HG03571 (cell line): ENCODE data around the gene ZNF491.
"Not testable (repeated sequence)": the region's sequence is repeated elsewhere in the genome, so short reads cannot be mapped to it uniquely, and the experiment has no call there.

Source experiments
- ATAC-seq: cut with Tn5 transposase; IDR thresholded peaks from one replicate; pipeline ENCODE4 v1.9.1; 2021; ENCODE audit not compliant: unreplicated experiment

ZNF491 gene

DNA sequence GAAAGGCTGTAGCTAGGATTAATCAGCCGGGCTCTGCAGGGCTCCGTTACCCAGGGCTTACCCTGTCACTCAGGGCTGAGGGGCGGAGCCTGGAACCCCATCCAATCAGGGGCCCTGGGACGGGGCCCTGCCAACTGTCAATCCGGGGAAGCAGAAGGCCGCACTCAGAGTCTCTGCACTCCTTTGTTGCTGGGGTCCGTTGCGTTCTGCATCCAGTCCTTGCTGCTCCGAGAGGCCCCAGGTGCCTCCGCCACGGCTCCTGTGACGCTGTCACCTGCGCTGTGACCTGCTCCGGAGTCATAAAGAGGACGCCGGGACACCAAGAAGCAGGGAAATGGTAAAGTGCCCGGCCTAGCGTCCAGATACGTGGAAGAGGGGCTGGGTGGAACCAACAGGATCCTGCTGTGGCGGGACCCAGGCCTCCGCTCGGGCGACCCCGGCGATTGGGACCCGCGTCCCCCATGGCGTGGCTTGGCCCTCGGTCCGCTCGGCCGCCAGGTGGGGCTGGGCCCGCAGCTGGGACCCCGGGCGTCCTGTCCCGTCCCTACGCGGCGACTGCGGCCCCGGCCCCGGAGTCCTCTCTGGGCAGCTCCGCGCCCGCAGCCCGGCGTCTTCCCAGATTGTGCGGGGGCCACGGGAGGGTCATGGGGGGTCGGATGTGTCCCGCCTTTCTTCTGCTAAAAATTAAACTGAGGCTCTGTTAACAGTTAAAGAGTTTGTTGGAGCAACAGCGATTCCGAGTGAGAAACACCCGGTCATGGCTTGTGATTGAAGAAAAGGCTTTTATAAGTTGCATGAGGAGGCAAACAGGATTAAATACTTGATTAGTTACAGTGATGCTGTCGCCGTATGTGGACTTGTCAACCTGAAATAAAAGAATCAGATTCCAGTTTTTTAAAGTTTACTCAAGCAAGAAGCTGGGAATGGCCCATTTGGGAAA, at the start of gene ZNF491:
Gene ZNF491 (plus strand): TSS at position 133 of the 940 bp plus-strand sequence. CDS start 7,431 bp downstream, outside the sequence.
- peak; percentile 61 for ATAC-seq

DNA sequence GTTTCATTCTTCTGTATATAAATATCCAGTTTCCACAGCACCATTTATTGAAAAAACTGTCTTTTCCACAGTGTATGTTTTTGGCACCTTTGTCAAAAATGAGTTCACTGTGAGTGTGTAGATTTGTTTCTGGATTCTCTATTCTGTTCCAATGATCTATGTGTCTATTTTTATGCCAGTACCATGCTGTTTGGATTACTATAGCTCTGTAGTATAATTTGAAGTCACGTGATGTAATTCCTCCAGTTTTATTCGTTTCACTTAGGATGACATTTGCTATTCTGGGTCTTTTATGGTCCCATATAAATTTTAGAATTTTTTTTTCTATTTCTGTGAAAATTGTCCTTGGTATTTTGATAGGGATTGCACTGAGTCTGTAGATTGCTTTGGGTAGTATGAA, 48.6 kb upstream of the ZNF491 start:
- ATAC-seq = no peak

DNA sequence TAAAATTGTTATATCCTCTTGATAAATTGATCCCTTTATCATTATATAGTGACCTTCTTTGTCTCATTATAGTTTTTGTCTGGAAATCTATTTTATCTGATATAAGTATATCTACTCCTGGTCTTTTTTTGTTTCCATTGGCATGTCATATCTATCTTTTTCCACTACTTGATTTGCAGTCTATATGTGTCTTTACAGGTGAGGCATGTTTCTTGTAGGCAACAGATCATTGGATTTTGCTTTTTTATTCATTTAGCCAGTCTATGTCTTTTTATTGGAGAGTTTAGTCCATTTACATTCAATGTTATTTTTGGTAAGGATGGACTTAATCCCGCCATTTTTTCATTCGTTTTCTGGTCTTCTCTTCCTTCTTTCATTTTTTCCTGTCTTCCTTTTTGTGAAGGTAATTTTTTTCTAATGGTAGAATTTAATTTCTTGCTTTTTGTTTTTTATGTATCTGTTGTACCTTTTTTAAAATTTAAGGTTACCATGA, 46.0 kb upstream of the ZNF491 start:
- no peak for ATAC-seq

DNA sequence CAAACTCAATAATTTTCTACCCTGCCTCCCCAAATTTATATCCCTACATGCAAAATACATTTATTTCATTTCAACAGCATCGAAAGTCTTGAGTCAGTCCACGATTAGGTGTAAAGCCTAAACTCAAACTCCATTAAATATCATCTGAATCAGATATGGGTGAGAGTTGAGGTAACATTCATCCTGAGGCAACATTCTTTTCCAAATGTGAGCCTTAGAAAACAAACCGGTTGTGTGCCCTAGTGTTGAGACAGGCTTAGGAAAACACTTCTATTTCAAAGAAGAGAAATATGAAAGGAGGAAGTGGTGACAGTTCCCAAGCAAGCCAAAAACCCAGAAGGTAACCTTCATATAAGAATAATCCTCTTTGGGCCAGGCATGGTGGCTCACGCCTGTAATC, 43.7 kb upstream of the ZNF491 start:
- ATAC-seq = no peak

DNA sequence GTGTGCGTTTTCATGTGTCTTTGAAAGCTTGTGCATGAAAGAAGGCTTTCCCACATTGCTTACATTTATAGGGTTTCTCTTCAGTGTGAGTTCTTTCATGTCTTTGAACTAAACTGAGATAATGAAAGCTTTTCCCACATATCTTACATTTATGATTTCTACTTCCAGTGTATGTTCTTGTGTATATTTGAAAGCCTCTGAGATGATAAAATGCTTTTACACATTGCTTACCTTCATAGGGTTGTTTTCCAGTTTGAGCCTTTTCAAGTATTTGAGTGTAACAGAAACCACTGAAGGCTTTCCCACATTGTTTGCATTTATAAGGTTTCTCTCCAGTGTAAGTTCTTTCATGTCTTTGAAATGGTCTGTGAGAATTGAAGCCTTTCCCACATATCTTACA, 41.4 kb upstream of the ZNF491 start:
- no peak for ATAC-seq

DNA sequence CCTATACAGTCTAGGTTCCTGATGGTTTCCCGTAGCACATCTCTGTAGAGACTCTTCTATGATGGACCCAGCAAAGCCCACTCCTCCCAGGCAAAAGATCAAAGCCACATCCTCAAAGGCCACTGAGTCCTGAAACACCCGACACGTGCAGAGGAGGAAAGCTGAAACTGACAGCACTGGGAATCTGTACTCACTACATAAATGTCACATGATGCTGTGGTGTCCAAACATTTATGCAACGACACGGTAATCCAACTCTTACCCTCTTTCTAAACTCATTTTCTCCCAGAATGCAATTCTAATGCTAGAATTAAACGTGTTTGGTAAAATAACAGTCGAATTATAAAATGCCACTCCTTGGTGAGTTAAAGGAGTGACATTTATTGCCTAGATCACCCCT, 38.5 kb upstream of the ZNF491 start:
- ATAC-seq = no peak

DNA sequence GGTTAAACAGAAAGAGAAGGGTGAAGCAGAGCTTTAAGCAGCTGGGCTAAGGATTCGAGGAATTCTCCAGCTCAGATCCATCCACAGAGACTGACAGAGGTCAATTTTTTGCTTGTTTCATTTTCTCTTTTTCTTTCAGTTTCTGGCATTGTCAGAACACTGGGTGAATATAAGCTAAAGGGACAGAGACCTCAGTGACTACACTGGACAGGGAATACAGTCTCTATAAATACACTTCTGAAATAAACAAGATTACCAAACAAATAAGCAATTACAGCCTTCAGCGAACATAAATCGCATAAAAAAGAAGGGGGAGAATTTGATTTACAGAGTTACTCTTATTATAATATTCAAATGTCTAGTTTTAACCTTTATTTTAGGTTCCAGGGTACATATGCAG, 35.2 kb upstream of the ZNF491 start:
- ATAC-seq = no peak

DNA sequence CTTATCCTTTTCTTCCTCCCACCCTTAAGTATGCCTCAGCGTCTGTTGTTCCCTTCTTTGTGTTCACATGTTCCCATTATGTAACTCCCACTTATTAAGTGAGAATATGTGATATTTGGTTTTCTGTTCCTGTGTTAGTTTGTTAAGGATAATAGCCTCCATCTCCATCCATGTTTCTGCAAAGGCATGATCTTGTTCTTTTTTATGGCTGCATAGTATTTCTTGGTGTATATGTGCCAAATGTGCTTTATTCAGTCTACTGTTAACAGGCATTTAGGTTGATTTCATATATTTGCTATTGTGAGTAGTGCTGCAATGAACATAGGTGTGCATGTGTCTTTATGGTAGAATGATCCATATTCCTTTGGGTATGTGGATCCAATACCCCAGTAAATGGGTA, 34.7 kb upstream of the ZNF491 start:
- ATAC-seq = no peak

DNA sequence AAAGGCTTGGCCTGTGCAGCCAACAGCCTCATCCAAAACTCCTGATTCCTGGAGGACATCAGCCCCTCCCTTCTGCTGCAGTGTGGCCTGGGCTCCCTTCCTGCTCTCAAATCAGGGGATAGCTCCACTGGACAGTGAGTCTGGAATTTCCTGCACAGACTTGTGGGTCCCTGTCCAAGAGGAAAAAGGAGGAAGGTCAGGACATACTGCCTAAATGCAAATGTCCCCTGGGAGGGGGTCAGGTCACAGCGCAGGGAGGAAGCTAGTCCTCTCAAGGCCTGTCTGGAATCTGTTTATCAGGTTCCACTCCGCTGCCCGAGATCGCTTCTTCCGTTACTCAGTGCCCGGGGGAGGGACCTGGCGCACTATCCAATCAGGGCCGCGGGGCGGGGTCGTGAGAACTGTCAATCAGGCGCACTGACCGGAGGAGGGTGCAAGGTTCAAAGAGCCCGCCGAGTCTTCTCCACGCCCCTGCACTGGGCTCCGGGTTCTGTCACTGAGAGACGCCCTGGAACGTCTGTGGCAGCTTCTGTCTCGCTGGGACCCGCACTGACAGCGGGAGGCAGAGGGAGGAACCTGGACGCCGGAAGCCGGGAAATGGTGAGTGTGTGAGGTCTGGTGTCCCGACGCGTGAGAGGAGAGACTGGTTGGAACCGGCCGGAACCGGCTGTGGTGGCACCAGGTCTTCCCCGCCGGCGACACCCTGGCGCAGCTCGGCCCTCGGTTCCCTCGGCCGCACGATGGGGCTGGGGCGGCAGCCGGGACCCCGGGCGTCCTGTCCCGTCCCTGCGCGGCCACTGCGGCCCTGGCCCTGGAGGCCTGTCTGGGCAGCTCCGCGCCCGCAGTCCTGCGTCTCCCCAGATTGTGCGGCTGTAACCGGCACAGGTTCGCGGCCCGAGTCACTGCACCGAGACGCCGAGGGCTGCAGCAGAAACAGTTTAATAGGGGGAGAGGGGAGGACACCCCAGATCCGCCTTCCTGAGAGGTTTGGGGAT, 31.4 kb upstream of the ZNF491 start, which contains the start of gene ZNF441:
Gene ZNF441 (plus strand): TSS at position 404 of the 995 bp plus-strand sequence. CDS start 194 bp downstream, at position 598.
- peak; percentile 75 for ATAC-seq

DNA sequence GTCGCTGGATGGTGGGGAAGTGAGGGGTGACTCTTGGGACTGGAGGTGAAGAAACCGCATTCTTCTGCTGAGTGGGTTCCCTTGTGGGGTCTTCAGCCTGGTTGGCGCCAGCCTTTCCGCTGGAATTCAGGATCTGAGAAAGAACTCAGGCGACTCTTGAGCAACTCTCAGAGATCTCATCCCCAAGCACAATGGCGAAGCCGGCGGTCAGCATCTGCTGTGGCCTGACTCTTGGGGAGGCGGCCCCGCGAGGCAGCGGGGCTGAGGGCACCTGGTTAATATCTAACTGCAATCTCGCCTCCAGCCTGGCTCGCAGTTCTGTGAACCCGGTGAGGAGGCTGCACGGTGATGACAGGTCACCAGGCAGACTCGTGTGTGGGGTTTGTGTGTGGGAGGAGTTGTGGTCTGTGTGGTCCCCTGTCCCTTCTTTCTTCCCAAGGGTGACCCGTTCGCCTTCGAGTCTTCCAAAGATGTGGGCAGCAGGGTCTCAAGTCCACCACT, 30.6 kb upstream of the ZNF491 start:
- ATAC-seq = peak; percentile 33

DNA sequence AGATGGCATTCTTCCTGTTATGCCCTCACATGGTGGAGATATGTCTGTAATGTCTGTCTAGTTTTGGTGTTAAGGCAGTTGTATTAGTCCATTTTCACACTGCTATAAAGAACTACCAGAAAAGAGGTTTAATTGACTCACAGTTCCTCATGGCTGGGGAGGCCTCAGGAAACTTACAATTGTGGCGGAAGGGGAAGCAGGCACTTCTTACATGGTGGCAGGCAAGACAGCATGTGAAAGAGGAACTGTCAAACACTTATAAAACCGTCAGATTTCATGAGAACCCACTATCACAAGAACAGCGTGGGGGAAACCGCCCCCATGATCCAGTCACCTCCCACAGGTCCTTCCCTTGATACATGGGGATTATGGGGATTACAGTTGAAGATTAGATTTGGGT, 28.3 kb upstream of the ZNF491 start:
- ATAC-seq = no peak

DNA sequence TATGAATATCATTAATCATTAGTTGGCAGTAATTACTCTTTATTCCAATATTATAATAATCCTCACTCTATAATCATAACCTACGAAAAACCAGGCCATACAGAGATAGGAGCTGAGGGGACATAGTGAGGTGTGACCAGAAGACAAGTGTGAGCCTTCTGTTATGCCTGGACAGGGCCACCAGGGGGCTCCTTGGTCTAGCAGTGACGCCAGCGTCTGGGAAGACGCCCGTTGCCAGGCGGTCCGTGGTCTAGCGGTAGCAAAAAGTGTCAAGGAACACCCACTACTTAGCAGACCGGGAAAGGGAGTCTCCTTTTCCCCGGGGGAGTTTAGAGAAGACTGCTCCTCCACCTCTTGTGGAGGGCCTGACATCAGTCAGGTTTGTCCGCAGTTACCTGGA, 26.8 kb upstream of the ZNF491 start:
- ATAC-seq = not testable (repeated sequence)

DNA sequence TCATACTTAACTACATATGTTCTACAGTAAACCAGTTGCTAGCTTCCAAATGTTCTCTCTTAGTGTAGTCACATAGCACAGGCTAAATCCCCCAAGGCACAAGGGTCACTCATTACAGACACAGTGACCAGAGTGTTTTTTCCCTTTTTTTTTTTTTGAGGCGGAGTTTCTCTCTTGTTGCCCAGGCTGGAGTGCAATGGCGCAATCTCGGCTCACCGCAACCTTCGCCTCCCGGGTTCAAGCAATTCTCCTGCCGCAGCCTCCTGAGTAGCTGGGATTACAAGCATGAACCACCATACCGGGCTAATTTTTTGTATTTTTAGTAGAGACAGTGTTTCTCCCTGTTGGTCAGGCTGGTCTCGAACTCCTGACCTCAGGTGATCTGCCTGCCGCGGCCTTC, 21.7 kb upstream of the ZNF491 start:
- ATAC-seq = not testable (repeated sequence)

DNA sequence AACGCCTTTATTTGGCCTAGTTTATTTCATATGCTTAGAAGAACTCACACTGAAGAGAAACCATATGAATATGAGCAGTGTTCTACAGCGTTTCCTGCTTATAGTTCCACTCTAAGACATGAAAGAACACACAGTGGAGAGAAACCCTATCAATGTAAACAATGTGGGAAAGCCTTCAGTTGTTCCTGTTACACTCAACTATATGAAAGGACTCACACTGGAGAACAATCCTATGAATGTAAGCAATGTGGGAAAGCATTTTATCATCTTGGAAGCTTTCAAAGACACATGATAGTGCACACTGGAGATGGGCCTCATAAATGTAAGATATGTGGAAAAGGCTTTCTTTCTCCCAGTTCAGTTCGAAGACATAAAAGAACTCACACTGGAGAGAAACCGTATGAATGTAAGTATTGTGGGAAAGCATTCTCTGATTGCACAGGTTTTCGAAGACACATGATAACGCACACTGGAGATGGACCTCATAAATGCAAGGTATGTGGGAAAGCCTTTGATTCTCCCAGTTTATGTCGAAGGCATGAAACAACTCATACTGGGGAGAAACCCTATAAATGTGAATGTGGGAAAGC, 17.8 kb upstream of the ZNF491 start:
- no peak for ATAC-seq

DNA sequence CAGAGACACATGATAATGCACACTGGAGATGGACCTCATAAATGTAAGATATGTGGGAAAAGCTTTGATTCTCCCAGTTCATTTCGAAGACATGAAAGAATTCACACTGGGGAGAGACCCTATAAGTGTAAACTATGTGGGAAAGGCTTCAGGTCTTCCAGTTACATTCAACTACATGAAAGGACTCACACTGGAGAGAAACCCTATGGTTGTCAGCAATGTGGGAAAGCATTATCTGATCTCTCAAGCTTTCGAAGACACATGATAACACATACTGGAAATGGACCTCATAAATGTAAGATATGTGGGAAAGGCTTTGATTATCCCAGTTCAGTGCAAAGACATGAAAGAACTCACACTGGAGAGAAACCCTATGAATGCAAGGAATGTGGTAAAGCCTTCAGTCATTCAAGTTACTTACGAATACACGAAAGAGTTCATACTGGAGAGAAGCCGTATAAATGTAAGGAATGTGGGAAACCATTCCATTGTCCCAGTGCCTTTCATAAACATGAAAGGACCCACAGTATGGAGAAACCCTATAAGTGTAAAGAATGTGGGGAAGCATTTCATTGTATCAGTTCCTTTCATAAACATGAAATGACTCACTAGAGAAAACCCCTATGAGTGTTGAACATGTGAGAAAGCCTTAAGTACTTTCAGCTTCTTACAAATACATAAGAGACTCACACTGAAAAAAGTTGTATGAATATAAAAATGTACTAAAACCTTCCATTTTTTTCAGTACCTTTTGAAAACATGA, 16.8 kb upstream of the ZNF491 start:
- no peak for ATAC-seq

DNA sequence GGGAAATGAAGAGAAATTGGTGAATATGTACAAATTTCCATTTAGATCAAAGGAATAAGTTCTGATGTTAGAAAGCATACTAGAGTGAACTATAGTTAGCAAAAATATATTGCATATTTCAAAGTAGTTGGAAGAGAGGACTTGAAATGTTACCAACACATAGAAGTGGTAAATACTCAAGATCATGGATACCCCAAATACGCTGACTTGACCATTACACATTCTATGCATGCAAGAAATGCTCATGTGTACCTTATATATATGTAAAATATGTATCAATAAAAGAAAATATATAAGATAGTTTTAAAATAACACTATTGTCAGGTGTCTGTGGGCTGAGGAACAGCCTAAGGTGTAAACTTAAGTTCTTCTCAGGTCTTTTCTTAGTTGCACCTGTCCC, 14.6 kb upstream of the ZNF491 start:
- ATAC-seq = no peak

DNA sequence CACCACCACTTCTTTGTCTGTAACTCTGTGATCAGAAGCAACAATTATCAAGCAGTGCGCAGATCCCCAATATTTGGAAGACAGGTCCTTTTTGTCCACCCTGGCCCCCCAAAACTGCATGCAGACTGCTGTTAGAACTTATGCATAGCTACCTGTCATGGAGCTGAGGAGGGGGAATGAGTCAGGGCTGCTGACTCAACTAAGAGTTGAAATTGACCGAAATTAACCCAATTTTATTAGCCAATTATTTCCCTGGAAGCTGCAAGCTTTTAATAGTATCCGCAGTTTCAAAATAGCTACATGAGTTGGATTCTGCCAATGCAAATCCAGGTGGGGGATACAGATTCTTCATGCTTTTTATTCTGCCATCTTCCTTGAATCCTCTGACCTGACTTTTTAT, 14.0 kb upstream of the ZNF491 start:
- no peak for ATAC-seq

DNA sequence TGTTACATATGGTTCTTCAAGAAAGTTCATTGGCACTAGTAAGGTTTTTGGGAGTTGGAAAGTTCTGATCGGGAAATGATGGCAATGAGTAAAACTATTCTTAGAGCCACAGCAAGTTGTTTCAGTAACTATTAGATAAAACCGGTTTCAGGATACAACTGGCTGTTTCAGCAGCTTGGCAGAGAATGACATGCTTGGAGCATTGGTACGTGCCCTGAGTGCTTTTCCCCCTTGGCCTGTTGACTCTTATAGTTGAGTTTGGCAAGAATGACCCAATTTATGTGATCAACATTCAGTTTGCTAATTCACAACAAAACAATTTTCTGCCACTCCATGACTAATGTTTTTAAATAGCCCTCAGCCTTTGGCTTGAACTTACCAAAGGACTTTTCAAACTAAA, 10.8 kb upstream of the ZNF491 start:
- no peak for ATAC-seq

DNA sequence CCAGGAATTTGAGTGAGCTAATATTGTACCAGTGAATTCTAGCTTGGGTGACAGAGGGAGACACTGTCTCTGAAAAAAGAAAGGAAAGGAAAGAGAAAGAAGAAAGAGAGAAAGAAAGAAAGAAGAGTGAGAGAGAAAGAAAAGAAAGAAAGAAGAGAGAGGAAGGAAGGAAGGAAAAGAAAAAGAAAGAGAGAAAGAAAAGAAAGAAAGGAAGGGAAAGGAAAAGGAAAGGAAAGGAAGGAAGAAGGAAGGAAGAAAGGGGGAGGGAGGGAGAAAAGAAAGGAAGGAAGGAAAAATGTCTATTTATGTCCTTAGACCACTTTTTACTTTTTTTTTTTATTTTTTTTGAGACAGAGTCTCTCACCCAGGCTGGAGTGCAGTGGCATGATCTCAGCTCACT, 5.4 kb upstream of the ZNF491 start:
- no peak for ATAC-seq

DNA sequence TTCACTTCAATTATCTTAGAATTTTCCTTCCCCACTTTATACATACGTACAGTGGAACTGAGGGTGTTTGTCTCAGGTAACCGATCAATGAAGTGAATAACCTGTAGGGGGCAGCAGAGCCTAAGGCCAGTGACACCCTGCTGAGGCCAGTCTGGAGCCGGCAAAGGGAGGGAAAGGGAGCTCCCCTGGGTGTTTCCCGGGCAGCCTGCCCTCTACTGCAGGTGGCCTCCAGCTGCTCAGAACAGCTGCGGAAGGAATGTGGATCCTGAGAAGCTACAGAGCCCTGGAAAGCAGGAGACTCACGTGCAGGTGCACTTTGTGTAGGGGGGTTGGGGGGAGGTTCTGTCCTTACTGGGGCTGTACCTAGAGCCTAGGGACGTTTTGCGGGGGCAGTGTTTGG, 832 bp upstream of the ZNF491 start:
- ATAC-seq = no peak
